Activated CD8-positive, alpha-beta memory T cell treated with anti-CD3 and anti-CD28 coated beads, Interleukin-2, amount 50 U/mL, for 1 hour (primary cell): ENCODE measurements around the gene CLEC4G.

Experiments
- DNase-seq: peaks from one replicate; pipeline ENCODE4 v3.0.0-alpha.2; 2020; ENCODE audit errors: extremely low read depth

The CLEC4G gene

GRCh38 chr19:7697721-7698287 is 34.1 kb downstream of the CLEC4G start:
- DNase-seq: no peak

- no peak for DNase-seq
Measured at GRCh38 chr19:7694499-7694898, 37.4 kb downstream of the CLEC4G start.

GRCh38 chr19:7692417-7693088 is 39.4 kb downstream of the CLEC4G start:
- DNase-seq: no peak

GRCh38 chr19:7691497-7691896 is 40.4 kb downstream of the CLEC4G start:
- no peak for DNase-seq

GRCh38 chr19:7690779-7691258 is 41.1 kb downstream of the CLEC4G start:
- DNase-seq: no peak

- no peak for DNase-seq
Measured at GRCh38 chr19:7689165-7689564, 42.7 kb downstream of the CLEC4G start.

GRCh38 chr19:7687177-7687576 is 44.7 kb downstream of the CLEC4G start:
- no peak for DNase-seq

GRCh38 chr19:7685546-7686445 is 46.1 kb downstream of the CLEC4G start:
- DNase-seq: no peak

GRCh38 chr19:7682175-7682855 is 49.6 kb downstream of the CLEC4G start:
- no peak for DNase-seq

- DNase-seq: peak; percentile 81
Measured at GRCh38 chr19:7681340-7682174, 50.4 kb downstream of the CLEC4G start.

- peak; percentile 43 for DNase-seq
Measured at GRCh38 chr19:7680606-7681339, 51.1 kb downstream of the CLEC4G start, which contains the start of gene TRAPPC5. Gene TRAPPC5, plus strand, starts transcription at chr19:7680833. Its CDS starts 1,421 bp downstream, at chr19:7682254.

- no peak for DNase-seq
Measured at GRCh38 chr19:7679771-7680605, 51.9 kb downstream of the CLEC4G start.

- peak; percentile 28 for DNase-seq
Measured at GRCh38 chr19:7678971-7679751, 52.7 kb downstream of the CLEC4G start.
